HFF-Myc (cell line): ENCODE data around the gene TMEM217.
A peak's percentile ranks its signal among the peaks of the same experiment; 100 is the strongest.
"Not testable (repeated sequence)": the region's sequence is repeated elsewhere in the genome, so short reads cannot be mapped to it uniquely, and the experiment has no call there.

ENCODE experiments used
- DNase-seq: peaks from one replicate; pipeline ENCODE4 v3.0.0-alpha.2; 2011; ENCODE audit warnings: low read depth; ENCODE audit errors: extremely low read depth
- H3K4me3 ChIP-seq: replicated peaks from 2 replicates; pipeline ENCODE4 v1.5.1; 2011; ENCODE audit warnings: low read depth, mild to moderate bottlenecking, control low read depth, low read length
- TF ChIP-seq, protein P1 (sequence below): IDR thresholded peaks from 2 replicates; pipeline ENCODE4 v1.5.1; 2012; ENCODE audit warnings: mild to moderate bottlenecking, low read depth, low read length, control low read depth; ENCODE audit errors: missing control alignments

Gene TMEM217

DNA sequence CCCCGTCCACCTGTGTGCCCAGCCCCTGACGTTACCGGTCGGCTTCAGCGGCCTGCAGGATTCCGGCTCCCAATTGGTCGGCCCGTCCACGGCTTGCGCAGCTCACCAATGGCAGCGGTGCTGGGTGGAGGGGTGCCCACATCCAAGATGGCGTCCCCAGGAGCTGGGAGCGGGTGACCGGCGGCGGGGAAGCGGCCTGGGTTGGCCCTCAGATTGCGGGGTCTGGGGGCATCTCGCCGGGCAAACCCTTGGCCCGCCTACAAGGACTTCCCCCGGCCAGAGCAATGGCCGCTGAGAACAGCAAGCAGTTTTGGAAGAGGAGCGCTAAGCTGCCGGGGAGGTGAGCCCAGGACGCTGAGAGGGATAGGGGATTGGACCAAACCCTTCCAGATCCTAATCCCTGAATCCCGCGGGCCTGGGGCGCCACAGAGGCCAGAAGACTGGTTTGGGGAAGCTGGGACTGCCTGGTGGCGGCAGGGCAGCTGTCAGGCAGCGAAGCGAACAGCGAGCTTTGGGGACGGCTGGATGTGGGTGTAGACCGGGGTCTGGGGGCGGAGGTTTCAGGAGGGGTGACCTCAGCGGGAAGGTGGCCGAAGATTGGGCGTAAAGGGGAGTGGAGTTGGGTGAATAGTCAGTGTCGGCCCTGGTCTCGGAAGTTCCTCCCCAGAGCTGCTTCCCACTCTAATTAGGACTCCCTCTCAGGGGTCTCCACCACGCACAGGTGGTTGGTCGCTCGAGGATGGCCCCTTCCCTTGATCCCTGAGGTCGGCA, at the start of gene TMEM217, which contains the start of gene TBC1D22B:
Gene TMEM217 (minus strand): TSS at position 511 of the 771 bp plus-strand sequence. CDS start 39,114 bp downstream, outside the sequence.
Gene TBC1D22B (plus strand): TSS at position 139 of the 771 bp plus-strand sequence. CDS start 146 bp downstream, at position 285.
- peak within 1 kb of the TSS; percentile 99 for H3K4me3 ChIP-seq
- TF ChIP-seq, protein P1, sequence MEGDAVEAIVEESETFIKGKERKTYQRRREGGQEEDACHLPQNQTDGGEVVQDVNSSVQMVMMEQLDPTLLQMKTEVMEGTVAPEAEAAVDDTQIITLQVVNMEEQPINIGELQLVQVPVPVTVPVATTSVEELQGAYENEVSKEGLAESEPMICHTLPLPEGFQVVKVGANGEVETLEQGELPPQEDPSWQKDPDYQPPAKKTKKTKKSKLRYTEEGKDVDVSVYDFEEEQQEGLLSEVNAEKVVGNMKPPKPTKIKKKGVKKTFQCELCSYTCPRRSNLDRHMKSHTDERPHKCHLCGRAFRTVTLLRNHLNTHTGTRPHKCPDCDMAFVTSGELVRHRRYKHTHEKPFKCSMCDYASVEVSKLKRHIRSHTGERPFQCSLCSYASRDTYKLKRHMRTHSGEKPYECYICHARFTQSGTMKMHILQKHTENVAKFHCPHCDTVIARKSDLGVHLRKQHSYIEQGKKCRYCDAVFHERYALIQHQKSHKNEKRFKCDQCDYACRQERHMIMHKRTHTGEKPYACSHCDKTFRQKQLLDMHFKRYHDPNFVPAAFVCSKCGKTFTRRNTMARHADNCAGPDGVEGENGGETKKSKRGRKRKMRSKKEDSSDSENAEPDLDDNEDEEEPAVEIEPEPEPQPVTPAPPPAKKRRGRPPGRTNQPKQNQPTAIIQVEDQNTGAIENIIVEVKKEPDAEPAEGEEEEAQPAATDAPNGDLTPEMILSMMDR = no peak
- DNase-seq = peak; percentile 79

DNA sequence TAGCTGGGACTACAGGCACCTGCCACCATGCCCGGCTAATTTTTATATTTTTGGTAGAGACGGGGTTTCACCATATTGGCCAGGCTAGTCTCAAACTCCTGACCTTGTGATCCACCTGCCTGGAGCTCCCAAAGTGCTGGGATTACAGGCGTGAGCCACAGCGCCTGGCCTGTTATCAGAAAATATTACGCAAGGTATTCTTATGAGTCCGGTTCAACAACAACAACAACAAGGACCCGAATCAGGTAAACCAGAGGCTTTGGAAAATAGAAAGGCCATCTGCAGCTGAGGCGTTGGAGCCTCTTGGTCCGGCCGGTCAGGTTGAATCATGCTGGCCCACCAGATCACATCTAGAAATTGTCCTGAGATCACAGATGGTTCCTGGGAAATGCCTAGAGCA, 49.5 kb upstream of the TMEM217 start:
- DNase-seq, H3K4me3 ChIP-seq: not testable (repeated sequence)

DNA sequence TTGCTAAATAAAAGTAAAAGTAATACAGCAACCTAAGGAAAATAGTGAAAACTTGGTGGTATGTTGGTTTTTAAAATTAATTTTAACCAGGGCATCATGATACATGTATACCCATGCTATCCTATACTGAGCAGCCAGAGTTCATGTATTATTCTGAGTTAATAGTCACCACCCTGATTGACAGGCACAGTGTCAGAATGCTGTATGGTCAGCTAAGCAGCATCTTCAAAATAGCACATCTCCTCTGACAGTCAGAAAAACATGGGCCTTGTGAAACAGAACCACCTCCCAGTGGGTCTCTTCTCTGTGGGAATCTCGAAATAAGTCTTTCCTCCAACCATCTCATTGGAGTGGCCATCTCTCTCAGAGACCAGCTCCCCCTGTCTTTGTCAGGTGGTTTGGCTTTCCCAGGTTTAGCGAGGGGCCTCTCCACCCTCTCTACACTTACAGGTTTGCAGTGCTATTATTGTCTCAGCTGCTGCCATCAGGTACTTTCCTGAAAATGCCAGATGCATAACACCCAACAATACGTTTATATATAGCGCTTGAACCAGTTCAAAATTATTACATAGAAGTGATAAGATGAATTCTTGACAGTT, 48.8 kb upstream of the TMEM217 start:
- DNase-seq = no peak
- TF ChIP-seq, protein P1 = no peak
- no peak overlapping the region for H3K4me3 ChIP-seq

DNA sequence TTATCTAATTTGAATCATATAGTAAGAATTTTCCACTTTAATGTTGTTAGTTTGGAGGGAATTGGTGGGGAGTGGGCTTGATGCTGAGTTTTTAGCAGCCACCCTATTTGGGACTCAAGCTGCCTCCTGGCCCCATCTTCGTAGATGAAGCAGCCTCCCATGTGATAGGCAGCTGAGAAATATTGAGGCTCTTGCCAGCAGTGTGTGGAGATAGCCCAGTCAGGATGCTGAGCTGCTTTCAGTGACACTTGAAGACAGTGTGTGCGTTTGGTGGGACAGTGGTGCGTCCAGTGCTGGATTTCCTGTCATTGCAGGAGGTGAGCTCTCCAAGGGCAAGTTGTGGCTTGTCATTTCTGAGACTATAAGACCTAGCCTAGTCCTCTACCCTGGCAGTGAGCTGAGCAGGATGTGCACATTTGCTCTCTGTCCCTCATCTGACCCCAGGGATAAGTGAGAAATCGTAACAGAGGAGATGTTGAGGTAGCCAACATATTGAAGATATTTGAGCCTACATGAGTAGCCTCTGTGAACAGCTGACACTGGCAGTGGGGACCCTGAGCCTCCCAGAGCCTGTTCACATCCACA, 48.0 kb upstream of the TMEM217 start:
- no peak overlapping the region for H3K4me3 ChIP-seq
- DNase-seq = no peak
- TF ChIP-seq, protein P1 = no peak

DNA sequence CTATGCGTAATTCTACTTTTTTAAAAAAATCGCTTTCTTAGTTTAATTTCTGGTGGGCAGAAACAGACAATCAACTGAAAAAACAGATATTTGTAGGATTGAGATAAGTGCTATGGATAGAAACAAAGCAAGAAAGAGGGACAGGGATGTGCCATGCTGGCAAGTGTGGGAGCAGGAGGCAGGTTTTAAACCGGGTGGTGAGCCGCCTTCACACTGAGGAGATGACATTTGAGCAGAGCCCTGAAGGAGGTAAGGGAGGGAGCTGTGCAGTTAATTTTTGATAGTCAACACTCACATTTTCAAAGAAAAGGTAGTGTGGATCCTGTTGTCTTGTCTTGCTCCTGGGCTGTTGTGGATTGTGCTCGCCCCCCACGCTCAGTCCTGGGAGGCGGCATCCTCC, 46.8 kb upstream of the TMEM217 start:
- no peak for DNase-seq
- TF ChIP-seq, protein P1 = no peak
- no peak overlapping the region for H3K4me3 ChIP-seq

DNA sequence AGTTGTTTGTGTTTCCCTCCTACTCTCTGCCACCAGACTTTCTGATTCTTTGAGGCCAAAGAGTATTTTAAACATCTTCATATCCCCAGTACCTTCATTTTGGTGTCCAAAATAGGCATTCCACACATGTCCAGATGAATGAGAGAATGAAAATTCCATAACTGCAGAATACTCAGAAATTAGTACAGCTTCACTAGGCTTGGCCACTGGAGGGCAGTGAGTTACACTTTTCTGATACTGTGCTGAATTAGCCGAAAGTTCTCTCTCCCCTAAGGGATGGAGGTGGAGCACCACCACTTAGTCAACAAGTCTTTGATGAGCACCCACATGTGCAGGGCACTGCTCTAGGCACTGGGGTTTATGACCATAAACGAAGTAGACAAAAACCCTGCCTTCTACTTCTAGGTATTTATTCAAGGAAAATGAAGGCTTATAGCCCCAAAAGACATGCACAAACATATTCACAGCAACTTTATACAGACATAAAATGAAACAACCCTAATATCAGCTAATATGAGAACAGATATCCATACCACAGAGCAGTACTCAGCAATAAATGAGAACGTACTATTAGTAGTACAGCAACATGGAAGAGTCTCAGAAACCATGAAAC, 46.1 kb upstream of the TMEM217 start:
- TF ChIP-seq, protein P1 = peak; percentile 64
- no peak overlapping the region for H3K4me3 ChIP-seq
- peak; percentile 33 for DNase-seq
